ENCODE measurements around the gene TADA1.

GRCh38 chr1:166889776-166890175, 13.7 kb upstream of the TADA1 start:
- TF ChIP-seq CTCF (conservative IDR thresholded peaks at IDR 0.05; ENCODE audit: low read depth, low read length), result no peak
- TF ChIP-seq EZH2phosphoT487 (IDR thresholded peaks at IDR 0.05; ENCODE audit: borderline replicate concordance, low read length), result no peak
